Fibroblast of lung (primary cell): ENCODE measurements around the gene FNDC4. TPM values are rescaled to one million over a fixed set of nuclear protein-coding genes. Genes with fewer than 3 reads are reported as not detected.

Experiments
- DNase-seq, 2 donors: peaks; one replicate each; pipeline versions ENCODE4 v3.0.0 to v3.0.0-alpha.2; 2010; ENCODE audit warnings: low read depth in 2 of 2
- H2AFZ ChIP-seq: 2 replicates; pipeline ENCODE4 v1.5.1; 2012; ENCODE audit warnings: low read length, control low read depth, inconsistent platforms
- H3K27ac ChIP-seq: 2 replicates; pipeline ENCODE4 v1.5.1; 2011; ENCODE audit warnings: low read length, control low read depth; ENCODE audit not compliant: insufficient read depth
- H3K27me3 ChIP-seq: 2 replicates; pipeline ENCODE4 v1.5.1; 2011; ENCODE audit warnings: mild to moderate bottlenecking, low read length; ENCODE audit not compliant: control insufficient read depth, insufficient read depth
- H3K36me3 ChIP-seq: 2 replicates; pipeline ENCODE4 v1.5.1; 2011; ENCODE audit warnings: low read length; ENCODE audit not compliant: control insufficient read depth, insufficient read depth
- H3K4me1 ChIP-seq: 2 replicates; pipeline ENCODE4 v1.5.1; 2011; ENCODE audit warnings: low read length; ENCODE audit not compliant: control insufficient read depth, insufficient read depth; ENCODE audit errors: extremely low read depth
- H3K4me2 ChIP-seq: 2 replicates; pipeline ENCODE4 v1.5.1; 2011; ENCODE audit warnings: low read length, control low read depth; ENCODE audit not compliant: insufficient read depth; ENCODE audit errors: extremely low read depth
- H3K4me3 ChIP-seq, 4 experiments: fragments of 200-600 bp in 1 of 4; sonication (generic) in 1 of 4; replicated peaks in 1 of 4; 2 replicates each; pipeline ENCODE4 v1.5.1; 2011 to 2016; ENCODE audit warnings: low read length in 4 of 4, low read depth in 3 of 4, mild to moderate bottlenecking in 3 of 4, control low read depth in 2 of 4, inconsistent platforms in 1 of 4, mixed read lengths in 1 of 4; ENCODE audit not compliant: insufficient read depth in 1 of 4; ENCODE audit errors: control extremely low read depth in 1 of 4
- H3K79me2 ChIP-seq: 2 replicates; pipeline ENCODE4 v1.5.1; 2012; ENCODE audit warnings: mild to moderate bottlenecking, low read length, inconsistent platforms; ENCODE audit not compliant: control insufficient read depth, insufficient read depth
- H3K9ac ChIP-seq: 2 replicates; pipeline ENCODE4 v1.5.1; 2011; ENCODE audit warnings: mild to moderate bottlenecking, low read length, control low read depth; ENCODE audit not compliant: insufficient read depth
- H3K9me3 ChIP-seq: 2 replicates; pipeline ENCODE4 v1.5.1; 2012; ENCODE audit warnings: low read depth, low read length; ENCODE audit not compliant: control insufficient read depth, insufficient read depth
- H4K20me1 ChIP-seq: 2 replicates; pipeline ENCODE4 v1.5.1; 2011; ENCODE audit warnings: low read length; ENCODE audit not compliant: control insufficient read depth, insufficient read depth; ENCODE audit errors: extremely low read depth
- CTCF ChIP-seq, 2 donors: IDR thresholded peaks in 1 of 2; conservative IDR thresholded peaks in 1 of 2; 1 replicate in 1 of 2; 2 replicates in 1 of 2; pipeline ENCODE4 v1.5.1; 2011 to 2012; ENCODE audit warnings: low read length in 2 of 2, control low read depth in 1 of 2, inconsistent platforms in 1 of 2, low read depth in 1 of 2, mild to moderate bottlenecking in 1 of 2
- EZH2 ChIP-seq: IDR thresholded peaks from 2 replicates; pipeline ENCODE4 v1.5.1; 2012; ENCODE audit warnings: low read length, control low read depth, mild to moderate bottlenecking; ENCODE audit errors: missing control alignments
- polyA plus RNA-seq, 2 donors: library from polyadenylated mRNA; depleted of rRNA in 1 of 2; stranded (reverse) in 1 of 2; unstranded in 1 of 2; fragments of >200 nt; gene quantifications; 2 replicates each; pipeline ENCODE4 v1.2.1, GENCODE V29; 2011 to 2012; ENCODE audit warnings: missing spikeins in 1 of 2
- total RNA-seq: library from RNA; depleted of rRNA; stranded (reverse); fragments of >200 nt; gene quantifications from 2 replicates; pipeline ENCODE4 v1.2.1, GENCODE V29; 2014

The FNDC4 gene
- total and polyA plus RNA-seq, 2 donors (not counting 1 experiment from before 2014, with no cell fraction given) = 9.6 to 18.3 TPM

- Histone ChIP-seq H3K4me2 (no peak overlapping the region), H3K9me3 (no peaks in the 10 kb centered on the region), H3K36me3 (no peaks in the 10 kb centered on the region), H3K4me1 (peaks cover 8% of the 10 kb centered on the region), H2AFZ (no peak overlapping the region), H3K79me2 (no peaks in the 10 kb centered on the region), H3K9ac (no peak overlapping the region), H3K4me3 (no peak overlapping the region), H3K27ac (no peak overlapping the region), H3K27me3 (no peaks in the 10 kb centered on the region), H4K20me1 (no peaks in the 10 kb centered on the region)
- DNase-seq = no peak
- no peak for TF ChIP-seq CTCF (conservative IDR thresholded peaks at IDR 0.05 in 1 of 2, IDR thresholded peaks at IDR 0.05 in 1 of 2; ENCODE audit: low read depth in 1 of 2, low read length in 2 of 2)
- no peak for TF ChIP-seq EZH2
Observed at GRCh38 chr2:27492557-27492956, 2.4 kb downstream of the FNDC4 start.

DNA sequence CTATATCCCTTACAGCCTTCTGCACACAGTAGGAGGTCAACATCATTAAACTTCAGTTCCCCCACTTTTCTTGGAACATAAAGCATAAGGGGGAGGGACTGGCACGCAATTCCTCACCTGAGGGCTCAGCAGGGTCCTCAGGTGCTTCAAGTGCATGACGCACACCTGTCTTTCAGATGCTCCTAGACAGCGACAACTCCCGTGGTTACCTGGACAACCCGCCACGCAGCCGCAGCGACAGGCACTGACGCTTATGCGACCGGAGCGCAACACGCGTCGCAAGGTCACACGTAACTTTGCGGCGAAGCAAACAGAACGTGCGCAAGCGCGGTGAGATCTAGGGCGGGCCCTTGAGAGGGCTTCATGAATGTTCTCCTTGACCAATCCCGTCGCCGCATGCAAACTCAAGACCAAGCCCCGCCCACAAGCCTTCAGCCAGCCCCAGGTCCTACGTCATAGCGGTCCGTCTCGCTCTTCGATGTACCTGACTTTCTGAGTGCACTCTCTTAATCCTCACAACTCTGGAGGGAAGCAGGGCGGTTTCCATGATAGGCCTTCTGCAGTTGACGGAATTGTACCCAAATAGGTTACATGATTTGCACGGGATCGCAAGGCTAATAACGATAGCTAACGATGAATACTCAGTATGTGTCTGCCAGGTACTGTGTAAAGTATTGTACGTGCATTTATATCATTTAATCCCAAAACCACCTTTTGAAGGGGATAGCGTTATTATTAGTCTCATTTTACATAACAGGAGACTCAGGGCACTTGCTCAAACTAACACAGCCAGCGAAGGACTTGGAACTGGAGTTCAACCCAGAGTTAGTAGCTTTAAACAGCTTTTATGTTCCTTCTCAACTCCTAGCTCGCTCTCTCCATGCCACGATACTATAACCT lies 5.3 kb downstream of the FNDC4 start, which contains the start of gene IFT172:
IFT172 (minus strand) TSS at position 246 of the 900 bp plus-strand sequence; CDS start at position 156, 90 bp downstream.
- Histone ChIP-seq H3K4me3 (peak within 1 kb of the TSS; percentile 71 to 96 (median 88)), H3K27me3 (no peaks in the 10 kb centered on the region), H2AFZ (peak within 1 kb of the TSS; percentile 99), H3K4me1 (peaks cover 6% of the 10 kb centered on the region), H3K79me2 (no peaks in the 10 kb centered on the region), H3K27ac (peak within 1 kb of the TSS; percentile 77), H3K4me2 (peak within 1 kb of the TSS; percentile 100), H3K36me3 (no peaks in the 10 kb centered on the region), H3K9me3 (no peaks in the 10 kb centered on the region), H3K9ac (peak within 1 kb of the TSS; percentile 68), H4K20me1 (no peaks in the 10 kb centered on the region)
- TF ChIP-seq EZH2 (no peak), CTCF (conservative IDR thresholded peaks at IDR 0.05 in 1 of 2, IDR thresholded peaks at IDR 0.05 in 1 of 2; ENCODE audit: low read depth in 1 of 2, low read length in 2 of 2) (no peak)
- DNase-seq = peak; percentile 97 to 98

- Histone ChIP-seq H3K4me1 (peaks cover 2% of the 10 kb centered on the region), H3K4me3 (peak overlapping the region; percentile 71 to 96 (median 88)), H3K27ac (peak overlapping the region; percentile 77), H3K79me2 (no peaks in the 10 kb centered on the region), H3K36me3 (peaks cover 2% of the 10 kb centered on the region), H3K9me3 (no peaks in the 10 kb centered on the region), H3K4me2 (peak overlapping the region; percentile 100), H3K9ac (peak overlapping the region; percentile 68), H4K20me1 (no peaks in the 10 kb centered on the region), H3K27me3 (no peaks in the 10 kb centered on the region), H2AFZ (peak overlapping the region; percentile 99)
- DNase-seq = peak; percentile 26 to 32
- TF ChIP-seq EZH2 (no peak), CTCF (conservative IDR thresholded peaks at IDR 0.05 in 1 of 2, IDR thresholded peaks at IDR 0.05 in 1 of 2; ENCODE audit: low read depth in 1 of 2, low read length in 2 of 2) (no peak)
Observed at GRCh38 chr2:27489118-27489497, 5.9 kb downstream of the FNDC4 start.
